GM11168 (cell line): Measurements from ENCODE around the gene UBTD1.
"Not testable (repeated sequence)": the region's sequence is repeated elsewhere in the genome, so short reads cannot be mapped to it uniquely, and the experiment has no call there.

Source experiments
- in situ Hi-C: fragments of 300-500 bp; cut with MboI; formaldehyde crosslinking; loops from one replicate; pipeline ENCODE4 v1.12.0; 2022; ENCODE audit warnings: low sequenced_read_pairs; ENCODE audit not compliant: unreplicated experiment

UBTD1 gene

GRCh38 chr10:97498841-97499560, at the start of gene UBTD1:
TSS of gene UBTD1 (plus strand) at chr10:97498924. CDS start at chr10:97499204, 280 bp downstream.
- in situ Hi-C loops, result no loop called here

GRCh38 chr10:97450828-97451227, 47.9 kb upstream of the UBTD1 start:
- in situ Hi-C loops, result no loop called here

- in situ Hi-C loops, result no loop called here
Observed at GRCh38 chr10:97451605-97452004, 47.1 kb upstream of the UBTD1 start.

- in situ Hi-C loops, result no loop called here
Observed at GRCh38 chr10:97452352-97452751, 46.4 kb upstream of the UBTD1 start.

- in situ Hi-C loops, result no loop called here
Observed at GRCh38 chr10:97454330-97455036, 44.2 kb upstream of the UBTD1 start.

GRCh38 chr10:97456034-97456685, 42.6 kb upstream of the UBTD1 start:
- in situ Hi-C loops, result no loop called here

- in situ Hi-C loops, result no loop called here
Observed at GRCh38 chr10:97456686-97457065, 42.0 kb upstream of the UBTD1 start.

GRCh38 chr10:97459111-97459510, 39.6 kb upstream of the UBTD1 start:
- in situ Hi-C loops, result no loop called here

- in situ Hi-C loops, result no loop called here
Observed at GRCh38 chr10:97459933-97460332, 38.8 kb upstream of the UBTD1 start.

- in situ Hi-C loops, result no loop called here
Observed at GRCh38 chr10:97462309-97462708, 36.4 kb upstream of the UBTD1 start.

- in situ Hi-C loops, result no loop called here
Observed at GRCh38 chr10:97463363-97464132, 35.2 kb upstream of the UBTD1 start.

GRCh38 chr10:97464226-97464625, 34.5 kb upstream of the UBTD1 start:
- in situ Hi-C loops, result no loop called here

GRCh38 chr10:97465982-97466381, 32.7 kb upstream of the UBTD1 start:
- in situ Hi-C loops, result no loop called here

GRCh38 chr10:97466755-97467154, 32.0 kb upstream of the UBTD1 start:
- in situ Hi-C loops, result no loop called here

- in situ Hi-C loops, result no loop called here
Observed at GRCh38 chr10:97468162-97468561, 30.6 kb upstream of the UBTD1 start.

GRCh38 chr10:97468781-97469180, 29.9 kb upstream of the UBTD1 start:
- in situ Hi-C loops, result not testable (repeated sequence)

GRCh38 chr10:97474918-97475317, 23.8 kb upstream of the UBTD1 start:
- in situ Hi-C loops, result no loop called here

GRCh38 chr10:97475936-97476594, 22.7 kb upstream of the UBTD1 start:
- in situ Hi-C loops, result no loop called here

GRCh38 chr10:97479410-97479809, 19.3 kb upstream of the UBTD1 start:
- in situ Hi-C loops, result not testable (repeated sequence)

GRCh38 chr10:97479939-97480338, 18.8 kb upstream of the UBTD1 start:
- in situ Hi-C loops, result no loop called here
